PC-3 (cell line): Measurements from ENCODE around the gene ZNF577.

Experiments
- CTCF ChIP-seq: fragments of 300-600 bp; sonication (generic); conservative IDR thresholded peaks from 2 replicates; pipeline ENCODE4 v1.5.1; 2017; ENCODE audit warnings: antibody characterized with exemption, low read depth, mild to moderate bottlenecking, low read length
- EZH2 ChIP-seq: fragments of 300-600 bp; sonication (generic); IDR thresholded peaks from one replicate; pipeline ENCODE4 v1.6.1; 2017; ENCODE audit warnings: antibody characterized with exemption, mild to moderate bottlenecking, low read length; ENCODE audit not compliant: unreplicated experiment

GRCh38 chr19:51901860-51902259 is 14.1 kb upstream of the ZNF577 start:
- TF ChIP-seq CTCF = no peak
- no peak for TF ChIP-seq EZH2
